ENCODE measurements around the gene CPNE7.

Gene CPNE7

GRCh38 chr16:89574681-89575246 is 794 bp upstream of the CPNE7 start:
- TF ChIP-seq SIN3A (IDR thresholded peaks at IDR 0.05; ENCODE audit: borderline replicate concordance, insufficient read depth, low read length) (no peak), FOXP2 (optimal IDR thresholded peaks at IDR 0.05; ENCODE audit: borderline replicate concordance, extremely low read depth, extremely low read length, insufficient read depth) (no peak), TAF1 (IDR thresholded peaks at IDR 0.05; ENCODE audit: borderline replicate concordance, insufficient read depth, low read length) (no peak), REST (IDR thresholded peaks at IDR 0.05; ENCODE audit: insufficient read depth in 1 of 2, low read depth in 2 of 2, low read length in 2 of 2) (no peak), POLR2AphosphoS5 (IDR thresholded peaks at IDR 0.05; ENCODE audit: low read depth, low read length) (no peak)

- TF ChIP-seq SIN3A (IDR thresholded peaks at IDR 0.05; ENCODE audit: borderline replicate concordance, insufficient read depth, low read length): no peak
- TF ChIP-seq TAF1 (IDR thresholded peaks at IDR 0.05; ENCODE audit: borderline replicate concordance, insufficient read depth, low read length): no peak
- no peak for TF ChIP-seq FOXP2 (optimal IDR thresholded peaks at IDR 0.05; ENCODE audit: borderline replicate concordance, extremely low read depth, extremely low read length, insufficient read depth)
- no peak for TF ChIP-seq POLR2AphosphoS5 (IDR thresholded peaks at IDR 0.05; ENCODE audit: low read depth, low read length)
- no peak for TF ChIP-seq REST (IDR thresholded peaks at IDR 0.05; ENCODE audit: insufficient read depth in 1 of 2, low read depth in 2 of 2, low read length in 2 of 2)
These were observed 846 bp downstream of the CPNE7 start for GRCh38 chr16:89576153-89577054.

- TF ChIP-seq FOXP2 (optimal IDR thresholded peaks at IDR 0.05; ENCODE audit: borderline replicate concordance, extremely low read depth, extremely low read length, insufficient read depth) (no peak), REST (IDR thresholded peaks at IDR 0.05; ENCODE audit: insufficient read depth in 1 of 2, low read depth in 2 of 2, low read length in 2 of 2) (no peak), POLR2AphosphoS5 (IDR thresholded peaks at IDR 0.05; ENCODE audit: low read depth, low read length) (no peak), TAF1 (IDR thresholded peaks at IDR 0.05; ENCODE audit: borderline replicate concordance, insufficient read depth, low read length) (no peak), SIN3A (IDR thresholded peaks at IDR 0.05; ENCODE audit: borderline replicate concordance, insufficient read depth, low read length) (no peak)
These were observed 1.6 kb downstream of the CPNE7 start for GRCh38 chr16:89577055-89577759.

GRCh38 chr16:89579351-89579750 is 3.8 kb downstream of the CPNE7 start:
- TF ChIP-seq FOXP2 (optimal IDR thresholded peaks at IDR 0.05; ENCODE audit: borderline replicate concordance, extremely low read depth, extremely low read length, insufficient read depth) (no peak), REST (IDR thresholded peaks at IDR 0.05; ENCODE audit: insufficient read depth in 1 of 2, low read depth in 2 of 2, low read length in 2 of 2) (no peak), POLR2AphosphoS5 (IDR thresholded peaks at IDR 0.05; ENCODE audit: low read depth, low read length) (no peak), SIN3A (IDR thresholded peaks at IDR 0.05; ENCODE audit: borderline replicate concordance, insufficient read depth, low read length) (no peak), TAF1 (IDR thresholded peaks at IDR 0.05; ENCODE audit: borderline replicate concordance, insufficient read depth, low read length) (no peak)

Measured in PFSK-1 (cell line).